Fibroblast of lung (primary cell): Measurements from ENCODE around the gene BZW2.

ENCODE experiments used
- CTCF ChIP-seq, 2 donors: IDR thresholded peaks in 1 of 2; conservative IDR thresholded peaks in 1 of 2; 1 replicate in 1 of 2; 2 replicates in 1 of 2; pipeline ENCODE4 v1.5.1; 2011 to 2012; ENCODE audit warnings: low read length in 2 of 2, control low read depth in 1 of 2, inconsistent platforms in 1 of 2, low read depth in 1 of 2, mild to moderate bottlenecking in 1 of 2
- EZH2 ChIP-seq: IDR thresholded peaks from 2 replicates; pipeline ENCODE4 v1.5.1; 2012; ENCODE audit warnings: low read length, control low read depth, mild to moderate bottlenecking; ENCODE audit errors: missing control alignments

GRCh38 chr7:16637379-16637778 lies 8.6 kb upstream of the BZW2 start:
- no peak for TF ChIP-seq CTCF (conservative IDR thresholded peaks at IDR 0.05 in 1 of 2, IDR thresholded peaks at IDR 0.05 in 1 of 2; ENCODE audit: low read depth in 1 of 2, low read length in 2 of 2)
- TF ChIP-seq EZH2: no peak
